WERI-Rb-1 (cell line): ENCODE measurements around the gene SLC28A3.

ENCODE experiments used
- DNase-seq: peaks from one replicate; pipeline ENCODE4 v3.0.0-alpha.2; 2020
- H3K27ac ChIP-seq: fragments of 250-450 bp; sonication (Bioruptor Pico); 2 replicates; pipeline ENCODE4 v1.5.1; 2020; ENCODE audit warnings: mild to moderate bottlenecking, moderate library complexity
- H3K27me3 ChIP-seq: fragments of 250-450 bp; sonication (Bioruptor Pico); 2 replicates; pipeline ENCODE4 v1.5.1; 2021; ENCODE audit warnings: mild to moderate bottlenecking, low read depth, moderate library complexity; ENCODE audit not compliant: insufficient read depth, severe bottlenecking
- H3K36me3 ChIP-seq: fragments of 250-450 bp; sonication (Bioruptor Pico); 2 replicates; pipeline ENCODE4 v1.5.1; 2020; ENCODE audit warnings: mild to moderate bottlenecking, moderate library complexity
- H3K4me3 ChIP-seq: 2 replicates; pipeline ENCODE4 v1.5.1; 2011; ENCODE audit warnings: low read depth, mild to moderate bottlenecking, control low read depth, low read length
- H3K9me3 ChIP-seq: fragments of 250-450 bp; sonication (Bioruptor Pico); 2 replicates; pipeline ENCODE4 v1.5.1; 2021; ENCODE audit warnings: mild to moderate bottlenecking, moderate library complexity; ENCODE audit not compliant: severe bottlenecking
- CTCF ChIP-seq: IDR thresholded peaks from 2 replicates; pipeline ENCODE4 v1.5.1; 2011; ENCODE audit warnings: low read depth, mild to moderate bottlenecking, control low read depth, inconsistent platforms, low read length

Gene SLC28A3

GRCh38 chr9:84325347-84325973, 15.1 kb downstream of the SLC28A3 start:
- H3K4me3 ChIP-seq: no peak overlapping the region
- H3K27me3 ChIP-seq: no peaks in the 10 kb centered on the region
- no peak for TF ChIP-seq CTCF
- no peak for DNase-seq
- H3K36me3 ChIP-seq: no peaks in the 10 kb centered on the region
- H3K9me3 ChIP-seq: peaks cover 2% of the 10 kb centered on the region
- no peak overlapping the region for H3K27ac ChIP-seq

- no peak for TF ChIP-seq CTCF
- DNase-seq: no peak
- Histone ChIP-seq H3K4me3 (no peak overlapping the region), H3K9me3 (peaks cover 2% of the 10 kb centered on the region), H3K36me3 (no peaks in the 10 kb centered on the region), H3K27me3 (no peaks in the 10 kb centered on the region), H3K27ac (no peak overlapping the region)
These were observed 15.7 kb downstream of the SLC28A3 start for GRCh38 chr9:84324811-84325210.

- Histone ChIP-seq H3K36me3 (no peaks in the 10 kb centered on the region), H3K4me3 (no peak overlapping the region), H3K27ac (no peak overlapping the region), H3K27me3 (no peaks in the 10 kb centered on the region), H3K9me3 (no peaks in the 10 kb centered on the region)
- no peak for DNase-seq
- no peak for TF ChIP-seq CTCF
These were observed 16.7 kb downstream of the SLC28A3 start for GRCh38 chr9:84323858-84324257.

- DNase-seq: no peak
- Histone ChIP-seq H3K27ac (no peak overlapping the region), H3K4me3 (no peak overlapping the region), H3K27me3 (no peaks in the 10 kb centered on the region), H3K9me3 (no peaks in the 10 kb centered on the region), H3K36me3 (no peaks in the 10 kb centered on the region)
- TF ChIP-seq CTCF: no peak
These were observed 17.7 kb downstream of the SLC28A3 start for GRCh38 chr9:84322828-84323227.

- DNase-seq: no peak
- Histone ChIP-seq H3K27me3 (no peaks in the 10 kb centered on the region), H3K4me3 (no peak overlapping the region), H3K9me3 (no peaks in the 10 kb centered on the region), H3K36me3 (no peaks in the 10 kb centered on the region), H3K27ac (no peak overlapping the region)
- TF ChIP-seq CTCF: no peak
These were observed 20.3 kb downstream of the SLC28A3 start for GRCh38 chr9:84320231-84320630.

GRCh38 chr9:84319632-84320031, 20.9 kb downstream of the SLC28A3 start:
- no peaks in the 10 kb centered on the region for H3K9me3 ChIP-seq

More at GRCh38 chr9:84319632-84320031, 20.9 kb downstream of the SLC28A3 start:
- no peak overlapping the region for H3K27ac ChIP-seq
- H3K4me3 ChIP-seq: no peak overlapping the region
- no peak for DNase-seq
- H3K36me3 ChIP-seq: no peaks in the 10 kb centered on the region
- no peaks in the 10 kb centered on the region for H3K27me3 ChIP-seq
- no peak for TF ChIP-seq CTCF
